Colon (tissue), 2 donors: ENCODE data around the gene GGTA1.
"Not testable (repeated sequence)": the region's sequence is repeated elsewhere in the genome, so short reads cannot be mapped to it uniquely, and the experiment has no call there.

ENCODE experiments used
- FAIRE-seq: peaks from 2 replicates; lab custom pipeline; 2012; peaks lifted over from hg19 to GRCh38; lab: Jason Lieb, UNC
- donor health status: control.
- donor health status: control.

GGTA1 gene

GRCh38 chr9:121458449-121458848, 41.2 kb downstream of the GGTA1 start:
- FAIRE-seq = not testable (repeated sequence)

DNA sequence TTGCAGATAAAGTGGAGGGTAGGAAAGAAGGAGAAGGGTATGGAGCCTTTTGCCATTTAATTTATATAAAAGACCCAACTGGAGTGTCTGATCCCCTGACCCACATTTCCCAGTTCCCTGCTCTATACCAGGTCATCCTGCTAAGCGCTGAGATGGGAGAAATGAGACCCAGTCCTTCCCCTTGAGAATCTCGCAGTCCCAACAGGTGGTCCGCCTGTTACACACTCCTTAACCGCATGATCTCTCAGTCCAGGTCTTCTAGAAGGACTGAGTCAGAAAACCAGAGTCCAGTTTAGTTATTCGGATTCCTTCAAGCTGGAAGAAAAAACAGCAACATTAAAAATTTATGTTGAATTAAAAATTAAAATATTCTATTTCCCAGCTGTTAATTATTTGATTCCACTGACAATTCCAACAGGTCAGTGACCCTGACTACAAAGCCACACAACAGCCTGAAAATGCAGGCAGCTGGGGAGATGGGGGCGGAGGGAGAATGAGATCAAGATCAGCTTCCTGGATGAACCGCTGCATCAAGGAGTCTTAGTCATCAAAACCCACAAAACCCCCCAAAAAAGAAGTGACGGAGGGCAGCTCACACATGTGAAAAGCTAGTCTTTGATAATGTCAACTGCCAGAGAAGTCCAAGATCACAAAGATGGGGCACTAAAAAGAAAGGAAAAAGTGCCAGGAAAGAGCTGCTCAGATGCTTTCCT, 44.0 kb downstream of the GGTA1 start:
- no peak for FAIRE-seq

DNA sequence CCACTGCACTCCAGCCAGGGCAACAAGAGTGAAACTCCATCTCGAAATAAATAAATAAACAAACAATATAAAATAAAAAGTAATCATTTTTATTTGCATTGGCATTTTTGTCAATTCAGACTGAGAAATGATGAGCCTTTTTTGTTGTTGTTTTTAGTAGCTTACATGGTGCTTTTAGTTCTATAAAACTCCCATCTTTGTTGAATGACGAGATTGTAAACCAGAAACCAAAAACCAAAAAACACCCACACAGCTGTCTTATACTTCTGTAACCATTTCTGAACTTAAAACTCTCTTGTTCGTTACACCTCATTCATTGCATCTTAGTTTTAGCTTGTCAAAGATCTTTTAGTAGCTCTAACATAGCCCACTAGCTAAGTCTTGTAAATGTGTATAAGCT, 44.7 kb downstream of the GGTA1 start:
- no peak for FAIRE-seq

DNA sequence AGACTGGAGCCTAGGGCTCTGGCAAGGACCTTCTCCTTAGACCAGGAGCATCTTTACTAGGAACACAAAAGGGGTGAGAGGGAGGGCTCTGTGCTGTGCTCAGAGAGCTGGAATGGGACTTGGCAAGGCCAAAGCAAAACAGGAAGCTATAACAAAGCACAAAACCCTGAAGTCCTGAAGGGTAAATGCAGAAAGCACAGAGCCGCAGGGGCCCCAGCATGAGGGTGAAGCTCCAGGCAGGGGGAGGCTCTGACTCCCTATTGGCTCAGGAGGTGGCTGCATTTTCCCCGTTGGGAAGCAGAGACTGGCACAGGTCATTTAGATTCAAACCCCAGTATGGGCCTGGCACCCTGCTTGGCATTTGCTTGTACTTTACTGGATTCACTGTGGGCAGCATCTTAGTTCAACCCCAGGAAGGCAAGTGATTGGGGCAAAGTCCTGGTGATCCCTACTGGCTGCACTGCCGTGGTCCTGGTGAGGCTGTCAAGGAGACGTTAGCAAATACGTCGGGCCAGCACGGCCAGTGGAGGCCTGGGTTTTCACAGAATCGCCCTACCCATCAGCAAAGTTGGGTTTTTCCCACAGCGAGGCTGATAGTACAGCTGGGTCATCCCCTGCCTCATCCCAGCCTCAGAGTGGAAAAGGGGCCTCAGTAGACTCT, 46.3 kb downstream of the GGTA1 start:
- no peak for FAIRE-seq

DNA sequence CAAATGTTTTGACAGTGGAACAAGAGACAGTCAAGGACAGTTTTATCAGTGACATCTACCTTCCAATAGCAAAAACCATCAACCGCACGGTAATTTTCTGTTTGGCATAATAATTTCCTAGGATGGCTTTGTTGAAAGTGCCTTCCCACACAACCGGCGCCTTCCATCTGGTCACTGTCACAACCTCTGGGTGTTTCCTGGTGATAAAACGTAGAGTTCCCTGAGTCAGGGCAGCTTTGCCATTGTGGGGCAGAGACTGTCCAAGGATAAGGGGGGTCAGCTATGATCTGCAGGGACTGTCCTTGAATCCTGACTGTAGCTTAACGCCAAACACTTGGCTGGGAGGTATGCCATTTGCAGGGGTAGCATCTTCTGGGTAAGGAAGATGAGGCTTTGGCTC, 47.6 kb downstream of the GGTA1 start:
- FAIRE-seq = no peak

- FAIRE-seq = no peak
Measured at GRCh38 chr9:121451586-121451985, 48.1 kb downstream of the GGTA1 start.

GRCh38 chr9:121450241-121450640, 49.4 kb downstream of the GGTA1 start:
- no peak for FAIRE-seq

DNA sequence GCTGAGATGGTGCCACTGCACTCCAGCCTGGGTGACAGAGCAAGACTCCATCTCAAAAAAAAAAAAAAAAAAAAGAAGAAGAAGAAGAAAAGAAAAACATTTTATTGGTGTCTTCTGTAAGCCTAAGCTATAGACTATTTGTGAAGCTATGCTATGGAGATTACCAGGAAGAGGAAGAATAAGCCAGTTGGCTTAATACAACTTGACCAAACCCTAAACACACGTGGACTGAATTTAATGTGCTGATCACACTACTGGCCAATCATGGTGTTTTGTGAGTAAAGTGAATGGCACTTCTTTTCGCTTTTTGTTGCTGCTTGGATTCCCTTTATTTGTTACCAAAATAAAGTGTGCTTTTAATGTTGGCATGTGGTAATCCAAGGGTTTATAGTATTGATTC, 49.9 kb downstream of the GGTA1 start:
- no peak for FAIRE-seq

DNA sequence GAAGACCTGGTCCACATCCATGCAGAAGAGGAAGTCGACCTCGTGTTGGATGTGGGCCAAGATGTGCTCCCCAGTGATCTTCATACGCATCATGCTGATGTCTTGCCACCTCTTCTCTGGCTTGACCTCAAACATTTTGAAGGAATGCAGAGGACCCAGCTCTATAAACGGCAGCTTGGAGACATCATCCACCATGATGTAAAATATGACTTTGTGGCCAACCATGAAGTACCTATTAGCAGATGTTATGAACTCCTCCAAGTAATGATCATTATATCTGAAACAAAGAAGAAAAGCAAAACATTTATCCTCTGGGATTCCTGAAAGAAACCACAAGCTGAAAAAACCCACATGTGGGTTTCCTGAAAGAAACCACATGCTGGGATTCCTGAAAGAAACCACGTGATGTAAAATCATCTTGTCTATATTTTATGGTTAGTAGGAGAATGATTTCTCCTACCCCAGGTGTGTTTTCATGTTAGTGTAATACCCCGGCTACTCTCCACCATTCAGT, 52.3 kb downstream of the GGTA1 start:
- no peak for FAIRE-seq

GRCh38 chr9:121445986-121446385, 53.7 kb downstream of the GGTA1 start:
- FAIRE-seq = no peak

GRCh38 chr9:121443981-121444380, 55.7 kb downstream of the GGTA1 start:
- no peak for FAIRE-seq

- no peak for FAIRE-seq
Measured at GRCh38 chr9:121441165-121441564, 58.5 kb downstream of the GGTA1 start.

DNA sequence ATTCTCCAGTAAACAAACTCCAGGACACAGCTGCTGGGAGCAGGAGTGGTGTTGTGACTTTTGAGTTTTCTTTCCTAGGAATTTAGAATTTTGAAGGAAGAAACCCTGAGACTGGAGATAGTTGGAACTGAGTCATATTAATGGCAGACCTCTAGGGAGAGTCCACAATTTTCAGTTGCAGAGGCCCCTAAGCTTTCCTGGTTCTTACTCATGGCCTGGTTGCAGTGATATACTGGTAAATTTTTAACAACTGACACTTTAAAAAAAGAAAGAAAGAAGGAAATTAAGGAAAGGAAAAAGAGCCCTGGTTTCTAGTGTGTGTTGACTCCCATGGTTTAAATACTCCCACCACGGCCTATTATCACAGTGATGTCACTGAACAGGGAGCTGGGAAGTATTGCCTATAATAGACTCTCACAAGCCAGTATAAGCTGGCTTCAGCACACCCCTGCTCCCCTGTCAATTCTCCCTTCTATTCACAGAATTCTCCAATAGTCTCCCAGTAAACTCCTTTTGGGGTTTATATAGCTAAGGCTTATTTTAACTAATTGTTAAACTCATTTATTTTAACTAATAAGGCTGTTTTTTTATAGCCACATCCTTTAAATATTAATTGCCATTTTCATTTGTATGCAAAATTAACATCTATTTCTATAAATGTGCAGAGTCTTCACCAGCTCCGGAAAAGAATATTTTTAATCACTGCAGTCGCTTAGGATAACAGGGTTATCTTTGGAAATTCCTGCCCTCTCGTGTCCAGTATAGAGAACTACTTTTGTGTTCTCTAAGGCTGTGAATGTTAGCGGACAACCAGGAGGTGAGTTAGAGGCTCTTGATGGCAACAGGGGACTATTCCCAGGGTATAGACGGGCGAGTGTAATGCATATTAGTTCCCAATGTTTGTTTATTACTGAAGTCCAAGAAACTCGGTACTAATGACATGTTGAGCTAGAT, 59.7 kb downstream of the GGTA1 start:
- no peak for FAIRE-seq

- FAIRE-seq = no peak
Measured at GRCh38 chr9:121439016-121439415, 60.6 kb downstream of the GGTA1 start.

- FAIRE-seq = no peak
Measured at GRCh38 chr9:121437891-121438290, 61.8 kb downstream of the GGTA1 start.

GRCh38 chr9:121437046-121437445, 62.6 kb downstream of the GGTA1 start:
- not testable (repeated sequence) for FAIRE-seq

DNA sequence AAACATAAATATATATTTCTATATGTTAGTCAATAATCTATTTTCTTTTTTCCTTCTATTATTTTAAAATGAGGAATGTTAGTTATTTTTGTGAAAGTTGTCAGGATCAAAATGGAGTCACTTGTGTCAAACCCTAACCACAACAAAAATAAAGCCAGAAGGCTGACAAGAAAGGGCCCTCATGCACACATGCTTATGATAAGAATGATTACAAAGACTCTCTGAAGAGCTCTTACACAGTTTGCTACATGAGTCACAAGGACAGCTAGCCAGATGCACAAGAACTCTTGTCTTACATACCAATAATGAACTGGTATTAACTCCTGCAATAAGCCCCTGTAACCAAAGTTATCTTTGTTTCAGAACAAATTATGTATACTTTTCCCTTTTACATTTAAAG, 64.7 kb downstream of the GGTA1 start:
- FAIRE-seq = no peak

GRCh38 chr9:121427899-121428298, 71.7 kb downstream of the GGTA1 start:
- no peak for FAIRE-seq

GRCh38 chr9:121424024-121424432, 75.6 kb downstream of the GGTA1 start:
- no peak for FAIRE-seq

DNA sequence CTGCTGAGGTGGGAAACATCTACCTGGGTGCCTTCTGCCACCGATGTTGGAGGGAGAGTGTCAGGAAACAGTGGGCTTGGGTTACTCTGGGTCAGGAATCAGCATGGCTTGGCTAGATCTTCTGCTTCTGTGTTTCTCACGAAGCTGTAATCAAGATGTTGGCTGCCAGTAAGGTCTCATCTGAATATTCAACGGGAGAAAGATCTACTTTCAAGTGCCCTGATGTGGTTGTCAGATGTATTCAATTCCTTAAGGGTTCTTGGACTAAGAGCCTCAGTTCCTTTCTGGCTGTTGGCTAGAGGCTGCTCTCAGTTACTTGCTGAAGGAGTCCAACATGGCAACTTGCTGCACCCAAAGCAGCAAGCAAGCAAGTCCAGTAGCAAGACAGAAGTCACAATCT, 87.7 kb downstream of the GGTA1 start:
- no peak for FAIRE-seq

DNA sequence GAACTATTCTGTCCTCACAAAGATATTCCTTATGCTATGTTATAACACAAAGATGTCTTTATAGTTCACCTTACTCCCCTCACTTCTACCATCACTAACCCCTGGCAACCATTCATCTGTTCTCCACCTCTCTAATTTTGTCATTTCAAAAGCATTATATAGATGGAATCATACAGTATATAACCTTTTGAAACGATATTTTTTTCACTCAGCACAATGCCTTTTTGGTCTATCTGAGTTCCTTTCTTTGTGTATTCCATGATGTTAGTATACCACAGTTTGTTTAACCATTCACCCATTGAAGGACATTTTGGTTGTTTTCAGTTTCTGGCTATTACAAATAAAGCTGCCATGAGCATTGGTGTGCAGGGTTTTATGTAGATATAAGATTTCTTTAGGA, 93.7 kb downstream of the GGTA1 start:
- no peak for FAIRE-seq
